HG03342 (cell line): Measurements from ENCODE around the gene SYTL1.

Source experiments
- ATAC-seq: cut with Tn5 transposase; IDR thresholded peaks from one replicate; pipeline ENCODE4 v1.9.1; 2021; ENCODE audit warnings: mild to moderate bottlenecking, moderate library complexity; ENCODE audit not compliant: unreplicated experiment

The SYTL1 gene

GRCh38 chr1:27400082-27400962 lies 58.5 kb downstream of the SYTL1 start:
- ATAC-seq, result no peak

- no peak for ATAC-seq
Observed at GRCh38 chr1:27400963-27401341, 59.1 kb downstream of the SYTL1 start.

GRCh38 chr1:27402349-27402754 lies 60.5 kb downstream of the SYTL1 start:
- ATAC-seq, result no peak

- ATAC-seq, result no peak
Observed at GRCh38 chr1:27403065-27403726, 61.4 kb downstream of the SYTL1 start.
